ENCODE data around the gene SMIM9.
"Not testable (repeated sequence)": the region's sequence is repeated elsewhere in the genome, so short reads cannot be mapped to it uniquely, and the experiment has no call there.

The SMIM9 gene

GRCh38 chrX:154824638-154825037 lies 9.8 kb downstream of the SMIM9 start:
- TF ChIP-seq JUND (IDR thresholded peaks at IDR 0.05; ENCODE audit: low read depth), result no peak
- in situ Hi-C loops (cut with HindIII; ENCODE audit: low pct_unique_long_range_greater_than_20kb, low sequenced_read_pairs), result no loop called here
- no peak for DNase-seq (ENCODE audit: low read depth in 1 of 2, low spot score in 1 of 2)

- in situ Hi-C loops (cut with HindIII; ENCODE audit: low pct_unique_long_range_greater_than_20kb, low sequenced_read_pairs), result no loop called here
- no peak for DNase-seq (ENCODE audit: low read depth in 1 of 2, low spot score in 1 of 2)
- no peak for TF ChIP-seq JUND (IDR thresholded peaks at IDR 0.05; ENCODE audit: low read depth)
Measured at GRCh38 chrX:154822029-154822428, 12.4 kb downstream of the SMIM9 start.

GRCh38 chrX:154821523-154821922 lies 12.9 kb downstream of the SMIM9 start:
- TF ChIP-seq JUND (IDR thresholded peaks at IDR 0.05; ENCODE audit: low read depth), result no peak
- DNase-seq (ENCODE audit: low read depth in 1 of 2, low spot score in 1 of 2), result no peak
- in situ Hi-C loops (cut with HindIII; ENCODE audit: low pct_unique_long_range_greater_than_20kb, low sequenced_read_pairs), result no loop called here

- in situ Hi-C loops (cut with HindIII; ENCODE audit: low pct_unique_long_range_greater_than_20kb, low sequenced_read_pairs), result no loop called here
- TF ChIP-seq JUND (IDR thresholded peaks at IDR 0.05; ENCODE audit: low read depth), result no peak
- DNase-seq (ENCODE audit: low read depth in 1 of 2, low spot score in 1 of 2), result no peak
Measured at GRCh38 chrX:154819771-154820341, 14.6 kb downstream of the SMIM9 start.

GRCh38 chrX:154818916-154819770 lies 15.3 kb downstream of the SMIM9 start:
- no peak for DNase-seq (ENCODE audit: low read depth in 1 of 2, low spot score in 1 of 2)
- in situ Hi-C loops (cut with HindIII; ENCODE audit: low pct_unique_long_range_greater_than_20kb, low sequenced_read_pairs), result no loop called here
- TF ChIP-seq JUND (IDR thresholded peaks at IDR 0.05; ENCODE audit: low read depth), result no peak

- in situ Hi-C loops (cut with HindIII; ENCODE audit: low pct_unique_long_range_greater_than_20kb, low sequenced_read_pairs), result not testable (repeated sequence)
Measured at GRCh38 chrX:154817048-154817618, 17.3 kb downstream of the SMIM9 start.

GRCh38 chrX:154816326-154816898 lies 18.1 kb downstream of the SMIM9 start:
- DNase-seq (ENCODE audit: low read depth in 1 of 2, low spot score in 1 of 2); in situ Hi-C loops (cut with HindIII; ENCODE audit: low pct_unique_long_range_greater_than_20kb, low sequenced_read_pairs): not testable (repeated sequence)

More at GRCh38 chrX:154817048-154817618, 17.3 kb downstream of the SMIM9 start:
- not testable (repeated sequence) for DNase-seq (ENCODE audit: low read depth in 1 of 2, low spot score in 1 of 2)

GRCh38 chrX:154815274-154815818 lies 19.1 kb downstream of the SMIM9 start:
- in situ Hi-C loops (cut with HindIII; ENCODE audit: low pct_unique_long_range_greater_than_20kb, low sequenced_read_pairs), result no loop called here
- DNase-seq (ENCODE audit: low read depth in 1 of 2, low spot score in 1 of 2), result no peak

GRCh38 chrX:154813801-154814200 lies 20.7 kb downstream of the SMIM9 start:
- no peak for TF ChIP-seq JUND (IDR thresholded peaks at IDR 0.05; ENCODE audit: low read depth)
- in situ Hi-C loops (cut with HindIII; ENCODE audit: low pct_unique_long_range_greater_than_20kb, low sequenced_read_pairs), result no loop called here
- DNase-seq (ENCODE audit: low read depth in 1 of 2, low spot score in 1 of 2), result no peak

More at GRCh38 chrX:154815274-154815818, 19.1 kb downstream of the SMIM9 start:
- TF ChIP-seq JUND (IDR thresholded peaks at IDR 0.05; ENCODE audit: low read depth), result no peak

- in situ Hi-C loops (cut with HindIII; ENCODE audit: low pct_unique_long_range_greater_than_20kb, low sequenced_read_pairs), result no loop called here
- TF ChIP-seq JUND (IDR thresholded peaks at IDR 0.05; ENCODE audit: low read depth), result no peak
- DNase-seq (ENCODE audit: low read depth in 1 of 2, low spot score in 1 of 2), result no peak
Measured at GRCh38 chrX:154812341-154813101, 21.9 kb downstream of the SMIM9 start.

- no peak for TF ChIP-seq JUND (IDR thresholded peaks at IDR 0.05; ENCODE audit: low read depth)
Measured at GRCh38 chrX:154809939-154810665, 24.4 kb downstream of the SMIM9 start.

More at GRCh38 chrX:154809939-154810665, 24.4 kb downstream of the SMIM9 start:
- no peak for DNase-seq (ENCODE audit: low read depth in 1 of 2, low spot score in 1 of 2)
- in situ Hi-C loops (cut with HindIII; ENCODE audit: low pct_unique_long_range_greater_than_20kb, low sequenced_read_pairs), result no loop called here
